Nephron progenitor cell (in vitro differentiated cells): ENCODE results near the gene TFR2.

Experiments used
- DNase-seq: peaks from one replicate; pipeline ENCODE4 v3.0.0; 2021
- H3K27ac Mint-ChIP-seq: 2 replicates; pipeline ENCODE4 v1.8.0; 2021; ENCODE audit warnings: mild to moderate bottlenecking, moderate library complexity, mixed read lengths
- H3K27me3 Mint-ChIP-seq: 2 replicates; pipeline ENCODE4 v1.8.0; 2021; ENCODE audit warnings: mild to moderate bottlenecking, low read depth, mixed read lengths; ENCODE audit not compliant: poor library complexity
- H3K36me3 Mint-ChIP-seq: 2 replicates; pipeline ENCODE4 v1.8.0; 2021; ENCODE audit warnings: low read depth, mixed read lengths
- H3K4me1 Mint-ChIP-seq: 2 replicates; pipeline ENCODE4 v1.8.0; 2021; ENCODE audit warnings: mixed read lengths
- H3K4me3 Mint-ChIP-seq: 2 replicates; pipeline ENCODE4 v1.8.0; 2021; ENCODE audit warnings: mild to moderate bottlenecking, moderate library complexity, mixed read lengths
- H3K9me3 Mint-ChIP-seq: 2 replicates; pipeline ENCODE4 v1.8.0; 2021; ENCODE audit warnings: mild to moderate bottlenecking, moderate library complexity, mixed read lengths
- CTCF ChIP-seq: fragments of 200-600 bp; sonication (generic); IDR thresholded peaks from 2 replicates; pipeline ENCODE4 v1.5.0; 2021; ENCODE audit warnings: antibody characterized with exemption

Gene TFR2

DNA sequence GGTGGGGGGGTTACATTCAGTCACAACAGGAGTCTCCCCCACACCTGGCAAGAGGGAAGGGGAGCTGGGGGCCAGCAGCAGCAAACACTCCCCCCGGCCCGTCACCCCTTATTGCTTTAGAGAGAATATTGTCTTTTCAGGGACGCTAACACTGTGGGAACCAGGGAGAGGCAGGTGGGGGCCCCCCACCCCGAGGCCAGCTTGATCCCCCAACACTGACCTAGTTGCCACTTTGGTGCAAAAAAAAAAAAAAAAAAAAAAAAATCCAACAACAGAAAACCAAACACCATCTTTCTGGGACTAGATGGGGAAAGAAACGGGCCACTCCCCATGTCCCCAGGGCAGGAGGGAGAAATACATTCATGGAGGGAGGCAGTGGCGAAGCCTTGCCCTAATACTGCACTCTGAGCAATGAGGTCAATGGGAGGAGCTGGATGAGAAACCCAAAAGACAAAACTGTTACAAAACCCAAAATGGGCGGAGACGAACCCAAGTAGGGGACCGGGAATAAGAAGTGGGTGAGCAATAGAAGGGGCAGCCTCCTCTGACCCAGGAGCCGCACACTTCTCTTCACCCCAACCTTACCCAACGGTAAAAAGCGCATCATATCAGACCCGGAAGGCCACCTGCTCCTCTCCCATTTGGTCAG lies 38.7 kb upstream of the TFR2 start:
- Mint-ChIP-seq H3K9me3 (no peaks in the 10 kb centered on the region), H3K4me1 (peaks cover 29% of the 10 kb centered on the region), H3K4me3 (no peak overlapping the region), H3K27me3 (no peaks in the 10 kb centered on the region), H3K27ac (peak overlapping the region; percentile 83), H3K36me3 (peaks cover 14% of the 10 kb centered on the region)
- DNase-seq = no peak
- no peak for TF ChIP-seq CTCF

GRCh38 chr7:100679129-100679926 lies 38.0 kb upstream of the TFR2 start:
- no peaks in the 10 kb centered on the region for H3K27me3 Mint-ChIP-seq
- DNase-seq = no peak
- no peaks in the 10 kb centered on the region for H3K9me3 Mint-ChIP-seq
- H3K4me3 Mint-ChIP-seq = no peak overlapping the region
- peak overlapping the region; percentile 98 for H3K27ac Mint-ChIP-seq
- peaks cover 14% of the 10 kb centered on the region for H3K36me3 Mint-ChIP-seq
- TF ChIP-seq CTCF = no peak
- H3K4me1 Mint-ChIP-seq = peaks cover 29% of the 10 kb centered on the region

- H3K27ac Mint-ChIP-seq = peak overlapping the region; percentile 85
- TF ChIP-seq CTCF = no peak
- peaks cover 29% of the 10 kb centered on the region for H3K4me1 Mint-ChIP-seq
- peaks cover 14% of the 10 kb centered on the region for H3K36me3 Mint-ChIP-seq
- peak overlapping the region; percentile 36 for H3K4me3 Mint-ChIP-seq
- DNase-seq = no peak
- H3K27me3 Mint-ChIP-seq = no peaks in the 10 kb centered on the region
- H3K9me3 Mint-ChIP-seq = no peaks in the 10 kb centered on the region
Measured at GRCh38 chr7:100678291-100678984, 37.1 kb upstream of the TFR2 start.

- no peak for DNase-seq
- Mint-ChIP-seq H3K4me3 (peak overlapping the region; percentile 36), H3K36me3 (peaks cover 14% of the 10 kb centered on the region), H3K9me3 (no peaks in the 10 kb centered on the region), H3K27me3 (peaks cover 6% of the 10 kb centered on the region), H3K4me1 (peaks cover 29% of the 10 kb centered on the region), H3K27ac (peak overlapping the region; percentile 85)
- no peak for TF ChIP-seq CTCF
Measured at GRCh38 chr7:100677308-100678267, 36.2 kb upstream of the TFR2 start.

DNA sequence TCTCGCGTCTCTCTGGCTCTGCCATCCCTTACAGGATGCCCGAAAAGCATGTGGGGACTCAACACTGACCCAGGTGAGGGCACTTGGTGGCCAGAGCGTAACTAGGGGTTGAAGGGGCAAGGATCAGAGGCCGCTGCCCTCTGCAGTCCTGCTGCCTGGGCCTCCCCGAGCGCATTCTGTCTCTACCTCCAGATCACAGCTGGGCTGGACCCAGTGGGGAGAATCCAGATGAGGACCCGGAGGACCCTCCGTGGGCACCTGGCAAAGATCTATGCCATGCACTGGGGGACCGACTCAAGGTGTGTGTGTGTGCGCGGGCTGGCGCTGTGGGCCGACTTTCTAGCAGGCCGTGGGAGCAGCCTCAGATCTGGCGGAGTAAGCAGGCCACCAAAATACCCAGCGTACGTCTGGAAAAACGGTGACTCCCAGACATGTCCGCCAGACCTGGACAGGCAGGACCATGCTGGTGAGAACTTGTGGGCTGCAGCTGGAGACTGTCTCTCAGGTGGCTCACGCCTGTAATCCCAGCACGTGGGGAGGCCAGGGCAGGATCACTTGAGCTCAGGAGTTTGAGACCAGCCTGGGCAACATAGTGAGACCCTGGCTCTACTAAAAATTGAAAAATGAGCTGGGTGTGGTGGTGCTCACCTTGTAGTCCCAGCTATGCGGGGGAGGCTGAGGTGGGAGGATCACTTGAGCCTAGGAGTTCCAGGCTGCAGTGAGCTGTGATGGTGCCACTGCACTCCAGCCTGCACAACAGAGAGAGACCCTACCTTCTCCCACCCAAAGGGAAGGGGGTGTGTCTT lies 35.4 kb upstream of the TFR2 start:
- peaks cover 29% of the 10 kb centered on the region for H3K4me1 Mint-ChIP-seq
- no peak for TF ChIP-seq CTCF
- H3K4me3 Mint-ChIP-seq = peak overlapping the region; percentile 85
- no peak for DNase-seq
- H3K36me3 Mint-ChIP-seq = peaks cover 14% of the 10 kb centered on the region
- H3K27ac Mint-ChIP-seq = peak overlapping the region; percentile 39
- no peaks in the 10 kb centered on the region for H3K9me3 Mint-ChIP-seq
- peaks cover 14% of the 10 kb centered on the region for H3K27me3 Mint-ChIP-seq
